HCT116 (cell line): Measurements from ENCODE around the gene ZNF804A. TPM values are rescaled to one million over a fixed set of nuclear protein-coding genes. Genes with fewer than 3 reads are reported as not detected.

Experiments used
- ATAC-seq: fragments of 200-7000 bp; cut with Tn5 transposase; 2 replicates; pipeline ENCODE4 v1.9.1; 2020; ENCODE audit warnings: mild to moderate bottlenecking, moderate library complexity
- BruUV-seq: library from RNA; stranded (reverse); fragments of 400-500 nt; replicated peaks from 2 replicates; lab custom pipeline; 2021; lab: Mats Ljungman, UMichigan
- CTCF ChIA-PET: fragments of 300-600 bp; sonication (Branson Sonifier 250); formaldehyde crosslinking; loops from one replicate; lab custom pipeline; 2021; ENCODE audit warnings: antibody characterized with exemption; lab: Charles Lee
- POLR2A ChIA-PET: fragments of 300-600, 350-600 bp; sonication (Branson Sonifier 250); formaldehyde crosslinking; loops from one replicate; lab custom pipeline; 2021; ENCODE audit warnings: antibody characterized with exemption; lab: Charles Lee
- RAD21 ChIA-PET, 2 experiments: fragments of 300-600 bp; sonication (Branson Sonifier 250); formaldehyde crosslinking; loops; one replicate each; lab custom pipeline; 2023; ENCODE audit warnings: low total read pairs in 2 of 2; ENCODE audit not compliant: uncharacterized antibody in 2 of 2, unreplicated experiment in 2 of 2, low non-redundant PET in 1 of 2; lab: Charles Lee
- DNase-seq: peaks from one replicate; pipeline ENCODE4 v3.0.0-alpha.2; 2010; ENCODE audit warnings: low read depth, low spot score
- H2AFZ ChIP-seq: fragments of 200-600 bp; shearing (Covaris generic), sonication (generic); 2 replicates; pipeline ENCODE4 v1.6.1; 2017; ENCODE audit warnings: low read depth, mixed run types, mixed read lengths, antibody characterized with exemption, low read length; ENCODE audit not compliant: poor library complexity, severe bottlenecking
- H3K27ac ChIP-seq: 2 replicates; pipeline ENCODE4 v1.5.1; 2012; ENCODE audit warnings: low read depth, low read length
- H3K27me3 ChIP-seq: fragments of 200-600 bp; sonication (generic); 2 replicates; pipeline ENCODE4 v1.6.1; 2016; ENCODE audit warnings: mixed run types, low read length, mixed read lengths; ENCODE audit not compliant: insufficient read depth
- H3K36me3 ChIP-seq, 2 experiments: fragments of 200-500 bp in 1 of 2; fragments of 200-600 bp in 1 of 2; sonication (Bioruptor generic) in 1 of 2; sonication (generic) in 1 of 2; 2 replicates each; pipeline versions ENCODE4 v1.5.1 to v1.6.1; 2014 to 2016; ENCODE audit warnings: low read length in 2 of 2, inconsistent platforms in 1 of 2, mixed read lengths in 1 of 2, mixed run types in 1 of 2; ENCODE audit not compliant: insufficient read depth in 2 of 2, control insufficient read depth in 1 of 2
- H3K4me1 ChIP-seq, 2 experiments: fragments of 200-600 bp in 1 of 2; sonication (generic) in 1 of 2; 2 replicates each; pipeline versions ENCODE4 v1.5.1 to v1.6.1; 2012 to 2017; ENCODE audit warnings: low read length in 2 of 2, inconsistent platforms in 1 of 2, mild to moderate bottlenecking in 1 of 2, mixed read lengths in 1 of 2, mixed run types in 1 of 2, moderate library complexity in 1 of 2; ENCODE audit not compliant: insufficient read depth in 2 of 2, control insufficient read depth in 1 of 2
- H3K4me2 ChIP-seq: fragments of 200-600 bp; sonication (generic); 2 replicates; pipeline ENCODE4 v1.6.1; 2017; ENCODE audit warnings: mixed run types, low read length, mixed read lengths
- H3K4me3 ChIP-seq, 2 experiments: fragments of 200-600 bp in 1 of 2; sonication (generic) in 1 of 2; replicated peaks in 1 of 2; 2 replicates each; pipeline ENCODE4 v1.5.1; 2011 to 2016; ENCODE audit warnings: low read length in 2 of 2, control low read depth in 1 of 2, low read depth in 1 of 2, mild to moderate bottlenecking in 1 of 2, mixed read lengths in 1 of 2, mixed run types in 1 of 2
- H3K79me2 ChIP-seq: fragments of 200-600 bp; sonication (generic); 2 replicates; pipeline ENCODE4 v1.6.1; 2017; ENCODE audit warnings: mild to moderate bottlenecking, mixed run types, low read length, moderate library complexity, mixed read lengths; ENCODE audit not compliant: insufficient read depth
- H3K9ac ChIP-seq: fragments of 200-600 bp; sonication (generic); 2 replicates; pipeline ENCODE4 v1.6.1; 2016; ENCODE audit warnings: low read length, mixed read lengths
- H3K9me2 ChIP-seq: fragments of 200-600 bp; sonication (generic), shearing (Covaris generic); 2 replicates; pipeline ENCODE4 v1.6.1; 2017; ENCODE audit warnings: mixed run types, mild to moderate bottlenecking, moderate library complexity; ENCODE audit not compliant: insufficient read depth
- H3K9me3 ChIP-seq, 2 experiments: fragments of 200-500 bp in 1 of 2; fragments of 200-600 bp in 1 of 2; sonication (Bioruptor generic) in 1 of 2; sonication (generic) in 1 of 2; 2 replicates each; pipeline ENCODE4 v1.6.1; 2014 to 2017; ENCODE audit warnings: low read length in 2 of 2, mixed read lengths in 2 of 2, inconsistent platforms in 1 of 2, low read depth in 1 of 2, mild to moderate bottlenecking in 1 of 2, mixed run types in 1 of 2, moderate library complexity in 1 of 2; ENCODE audit not compliant: control insufficient read depth in 1 of 2, insufficient read depth in 1 of 2
- H4K20me1 ChIP-seq: fragments of 200-600 bp; sonication (generic), shearing (Covaris generic); 2 replicates; pipeline ENCODE4 v1.6.1; 2017; ENCODE audit warnings: mixed run types, mild to moderate bottlenecking, moderate library complexity; ENCODE audit not compliant: insufficient read depth
- EZH2 ChIP-seq: fragments of 200-600 bp; sonication (generic); IDR thresholded peaks from 2 replicates; pipeline ENCODE4 v1.6.1; 2017; ENCODE audit warnings: antibody characterized with exemption, mixed run types
- FOSL1 ChIP-seq: IDR thresholded peaks from 2 replicates; pipeline ENCODE4 v1.6.1; 2012; ENCODE audit warnings: low read depth
- POLR2A ChIP-seq: IDR thresholded peaks from 2 replicates; pipeline ENCODE4 v1.7.0; 2011; ENCODE audit warnings: borderline replicate concordance; ENCODE audit not compliant: insufficient read depth, insufficient read length; ENCODE audit errors: extremely low read depth
- SIN3A ChIP-seq: IDR thresholded peaks from 2 replicates; pipeline ENCODE4 v1.6.1; 2012; ENCODE audit warnings: low read depth
- SRF ChIP-seq: IDR thresholded peaks from 2 replicates; pipeline ENCODE4 v1.6.1; 2012; ENCODE audit warnings: low read depth
- TCF7L2 ChIP-seq: IDR thresholded peaks from 2 replicates; pipeline ENCODE4 v1.7.0; 2011; ENCODE audit warnings: borderline replicate concordance, inconsistent platforms; ENCODE audit not compliant: insufficient read depth, insufficient read length; ENCODE audit errors: extremely low read depth
- ZBTB33 ChIP-seq: IDR thresholded peaks from 2 replicates; pipeline ENCODE4 v1.6.1; 2011; ENCODE audit warnings: mild to moderate bottlenecking, low read length, moderate library complexity; ENCODE audit not compliant: insufficient replicate concordance; ENCODE audit errors: extremely low read depth
- ZNF274 ChIP-seq: fragments of 200-500 bp; sonication (Bioruptor generic); IDR thresholded peaks from 2 replicates; pipeline ENCODE4 v1.6.1; 2014; ENCODE audit warnings: mild to moderate bottlenecking, low read depth, low read length, inconsistent platforms
- intact Hi-C: fragments of 100-400 bp; cut with micrococcal nuclease; formaldehyde crosslinking; loops from 2 replicates; pipeline ENCODE4 v1.10.0; 2022
- total RNA-seq: library from RNA; stranded (reverse); gene quantifications from one replicate; pipeline ENCODE4 v1.2.1, GENCODE V29; 2021; ENCODE audit not compliant: unreplicated experiment
- TF ChIP-seq, protein P1 (sequence below), 3 experiments: fragments of 200-600 bp in 1 of 3; sonication (generic) in 1 of 3; IDR thresholded peaks in 2 of 3; conservative IDR thresholded peaks in 1 of 3; 2 replicates each; pipeline ENCODE4 v1.5.1; 2012 to 2017; ENCODE audit warnings: low read depth in 2 of 3, low read length in 2 of 3, antibody characterized with exemption in 1 of 3, borderline replicate concordance in 1 of 3, control low read depth in 1 of 3, mild to moderate bottlenecking in 1 of 3, mixed read lengths in 1 of 3, mixed run types in 1 of 3, moderate library complexity in 1 of 3; ENCODE audit not compliant: insufficient read depth in 1 of 3

The ZNF804A gene
- total RNA-seq, 1 experiment from 2014 or later, result 0.61 TPM

GRCh38 chr2:184562532-184562931 is 35.8 kb upstream of the ZNF804A start:
- BruUV-seq, result no TSS peak
- Histone ChIP-seq H3K36me3 (no peaks in the 10 kb centered on the region), H3K4me3 (no peak overlapping the region), H4K20me1 (no peaks in the 10 kb centered on the region), H3K27ac (no peak overlapping the region), H3K27me3 (no peaks in the 10 kb centered on the region), H3K9ac (no peak overlapping the region), H2AFZ (no peak overlapping the region), H3K4me1 (no peaks in the 10 kb centered on the region), H3K79me2 (no peaks in the 10 kb centered on the region), H3K9me3 (no peaks in the 10 kb centered on the region), H3K4me2 (no peak overlapping the region), H3K9me2 (no peaks in the 10 kb centered on the region)
- TF ChIP-seq SIN3A, result no peak
- TF ChIP-seq FOSL1, result no peak
- TF ChIP-seq, protein P1, sequence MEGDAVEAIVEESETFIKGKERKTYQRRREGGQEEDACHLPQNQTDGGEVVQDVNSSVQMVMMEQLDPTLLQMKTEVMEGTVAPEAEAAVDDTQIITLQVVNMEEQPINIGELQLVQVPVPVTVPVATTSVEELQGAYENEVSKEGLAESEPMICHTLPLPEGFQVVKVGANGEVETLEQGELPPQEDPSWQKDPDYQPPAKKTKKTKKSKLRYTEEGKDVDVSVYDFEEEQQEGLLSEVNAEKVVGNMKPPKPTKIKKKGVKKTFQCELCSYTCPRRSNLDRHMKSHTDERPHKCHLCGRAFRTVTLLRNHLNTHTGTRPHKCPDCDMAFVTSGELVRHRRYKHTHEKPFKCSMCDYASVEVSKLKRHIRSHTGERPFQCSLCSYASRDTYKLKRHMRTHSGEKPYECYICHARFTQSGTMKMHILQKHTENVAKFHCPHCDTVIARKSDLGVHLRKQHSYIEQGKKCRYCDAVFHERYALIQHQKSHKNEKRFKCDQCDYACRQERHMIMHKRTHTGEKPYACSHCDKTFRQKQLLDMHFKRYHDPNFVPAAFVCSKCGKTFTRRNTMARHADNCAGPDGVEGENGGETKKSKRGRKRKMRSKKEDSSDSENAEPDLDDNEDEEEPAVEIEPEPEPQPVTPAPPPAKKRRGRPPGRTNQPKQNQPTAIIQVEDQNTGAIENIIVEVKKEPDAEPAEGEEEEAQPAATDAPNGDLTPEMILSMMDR (IDR thresholded peaks at IDR 0.05 in 2 of 3, conservative IDR thresholded peaks at IDR 0.05 in 1 of 3; ENCODE audit: borderline replicate concordance in 1 of 3, insufficient read depth in 1 of 3, low read depth in 2 of 3, low read length in 2 of 3), result no peak
- no peak for TF ChIP-seq TCF7L2
- TF ChIP-seq ZNF274, result no peak
- no peak for TF ChIP-seq EZH2
- no peak for TF ChIP-seq SRF
- no peak for TF ChIP-seq POLR2A
- TF ChIP-seq ZBTB33, result no peak
- CTCF ChIA-PET, result no interaction called here
- POLR2A ChIA-PET, result no interaction called here
- intact Hi-C loops, result no loop called here
- RAD21 ChIA-PET, result no interaction called here
- ATAC-seq (no peak), DNase-seq (no peak)
